Activated CD8-positive, alpha-beta memory T cell treated with anti-CD3 and anti-CD28 coated beads, Interleukin-2, amount 50 U/mL, for 1 hour (primary cell): ENCODE data around the gene SPTB.

Experiments
- DNase-seq: peaks from one replicate; pipeline ENCODE4 v3.0.0-alpha.2; 2020; ENCODE audit errors: extremely low read depth

Gene SPTB

DNA sequence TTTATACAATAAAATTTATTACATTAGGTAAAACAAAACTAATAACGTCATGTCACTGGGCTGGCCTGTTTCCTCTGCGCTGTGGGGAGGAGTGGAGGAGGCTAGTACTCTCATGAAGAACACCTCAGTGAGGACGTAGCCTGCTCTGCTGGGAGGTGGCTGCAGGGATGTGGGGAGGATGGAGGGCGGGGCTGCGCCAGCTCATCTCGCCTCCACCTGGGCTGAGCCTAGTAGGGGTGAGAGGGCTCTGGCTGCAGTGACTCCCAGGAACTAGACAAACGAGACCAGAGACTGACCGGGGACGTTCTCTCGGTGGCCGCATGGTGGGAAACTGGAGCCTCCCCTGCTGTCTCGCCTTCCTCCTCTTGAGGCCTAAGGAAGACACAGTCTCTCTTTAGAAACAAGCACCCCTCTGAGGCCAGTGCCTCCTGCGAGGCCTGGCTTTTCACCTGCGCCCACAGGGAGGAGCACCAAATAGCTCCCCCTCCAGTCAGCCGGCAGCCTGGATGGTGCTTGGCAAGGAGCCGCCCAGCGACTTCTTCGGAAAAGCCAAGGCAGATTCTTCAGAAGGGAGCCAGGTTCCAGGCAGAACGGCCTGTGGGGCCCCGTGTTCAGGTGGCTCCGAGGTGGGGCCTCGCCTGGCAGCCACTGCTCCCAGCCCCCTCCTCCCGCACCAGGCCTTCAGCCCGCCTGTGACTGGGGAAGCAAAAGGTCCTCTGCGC, 113.1 kb downstream of the SPTB start:
- no peak for DNase-seq

DNA sequence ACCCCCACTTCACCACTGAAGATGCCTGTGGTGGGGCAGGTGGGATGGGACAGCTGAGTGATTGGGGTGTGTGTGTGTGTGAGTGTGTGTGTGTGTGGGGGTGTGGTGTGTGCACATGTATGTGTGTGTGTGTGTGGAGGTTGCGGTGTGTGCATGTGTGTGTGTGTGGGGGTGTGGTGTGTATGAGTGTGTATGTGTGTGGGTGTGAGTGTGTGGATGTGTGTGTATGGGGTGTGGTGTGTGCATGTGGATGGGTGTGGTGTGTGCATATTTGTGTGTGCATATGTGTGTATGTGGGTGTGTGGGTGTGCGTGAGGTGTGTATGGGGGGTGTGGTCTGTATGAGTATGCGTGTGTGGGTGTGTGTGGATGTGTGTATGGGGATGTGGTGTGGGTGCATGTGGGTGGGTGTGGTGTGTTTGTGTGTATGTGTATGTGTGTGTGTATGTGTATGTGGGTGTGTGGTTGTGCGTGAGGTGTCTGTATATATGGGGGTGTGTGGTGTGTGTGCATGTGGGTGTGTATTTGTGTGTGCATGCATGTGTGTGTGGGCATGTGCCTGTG, 113.9 kb downstream of the SPTB start:
- no peak for DNase-seq

DNA sequence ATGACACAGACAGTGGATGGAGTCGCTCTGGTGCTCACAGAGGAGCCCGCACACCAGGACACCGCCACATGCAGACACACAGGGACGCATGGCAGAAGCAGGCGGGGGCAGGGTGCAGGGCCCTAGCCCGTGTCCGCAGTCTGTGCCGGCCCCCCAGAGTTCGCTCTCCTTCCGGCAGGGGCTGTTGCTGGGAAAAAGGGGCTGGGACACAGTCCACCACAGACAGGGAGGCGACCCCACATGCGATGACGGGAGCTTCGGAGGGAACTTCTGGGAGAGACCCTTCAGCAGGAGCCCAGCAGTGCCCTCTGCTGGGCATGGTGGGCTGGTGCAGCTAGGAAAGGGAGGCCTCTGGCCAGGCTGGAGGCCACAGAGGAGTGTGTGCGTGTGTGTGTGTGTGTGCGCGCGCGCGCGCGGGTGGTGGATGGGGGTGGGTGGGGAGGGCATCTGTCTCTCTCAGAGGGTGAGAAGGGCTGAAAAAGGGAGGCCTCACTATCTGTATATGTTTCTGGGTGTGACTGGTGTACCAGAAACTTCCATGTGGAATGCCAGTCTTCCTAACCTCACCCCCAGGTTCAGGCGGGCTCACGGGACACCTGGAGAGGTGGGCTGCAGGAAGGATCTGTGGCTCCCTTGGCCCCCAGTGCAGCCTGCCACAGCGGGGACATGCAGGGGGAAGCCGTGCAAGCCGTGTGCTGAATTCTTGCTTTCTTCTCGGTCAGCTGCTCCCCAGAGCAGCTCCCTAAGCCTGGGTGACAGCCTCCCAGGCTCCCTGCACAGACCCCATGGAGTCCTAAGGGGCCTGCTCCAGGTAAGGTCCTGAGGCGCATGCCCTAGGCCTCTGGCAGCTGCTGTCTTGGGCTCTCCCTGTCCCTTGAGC, 114.8 kb downstream of the SPTB start:
- no peak for DNase-seq

DNA sequence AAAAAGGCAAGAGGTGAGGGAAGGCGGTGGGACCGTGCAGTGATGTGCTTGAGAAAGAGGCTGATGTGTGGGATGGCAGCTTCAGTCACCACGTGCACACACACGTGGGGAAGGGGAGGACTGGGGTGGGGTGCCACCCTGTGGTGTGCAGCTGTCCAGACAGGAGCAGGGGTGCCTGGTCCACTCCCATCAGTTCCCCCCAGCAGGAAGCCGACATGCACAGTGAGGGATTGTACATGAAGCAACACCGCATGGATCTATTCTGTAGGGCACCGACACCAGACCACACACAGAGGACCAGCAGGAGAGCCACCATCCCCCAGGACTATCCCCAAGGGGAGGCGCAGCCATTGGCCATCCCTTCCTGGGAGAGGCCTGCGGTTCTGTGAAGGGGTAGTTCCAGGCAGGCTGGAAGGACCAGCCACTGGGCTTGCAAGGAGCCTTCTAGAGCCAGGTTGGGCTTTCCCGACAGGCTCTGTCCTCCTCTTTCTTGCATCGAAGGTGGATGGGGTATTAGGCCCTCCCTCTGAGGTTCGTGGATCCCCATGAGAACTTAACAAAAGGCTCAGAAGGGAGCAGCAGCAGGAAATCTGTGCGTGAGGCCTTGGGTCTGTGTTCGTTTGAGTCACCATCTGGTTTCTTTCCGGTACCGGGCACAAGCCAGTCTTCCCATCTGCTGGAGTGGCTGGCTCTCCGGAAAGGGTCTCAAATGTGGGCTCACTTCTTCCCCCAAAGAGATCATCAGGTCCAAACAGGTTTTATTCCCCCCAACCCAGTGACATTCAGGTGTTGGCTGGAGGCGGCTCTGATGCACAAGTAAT, 115.7 kb downstream of the SPTB start:
- no peak for DNase-seq

DNA sequence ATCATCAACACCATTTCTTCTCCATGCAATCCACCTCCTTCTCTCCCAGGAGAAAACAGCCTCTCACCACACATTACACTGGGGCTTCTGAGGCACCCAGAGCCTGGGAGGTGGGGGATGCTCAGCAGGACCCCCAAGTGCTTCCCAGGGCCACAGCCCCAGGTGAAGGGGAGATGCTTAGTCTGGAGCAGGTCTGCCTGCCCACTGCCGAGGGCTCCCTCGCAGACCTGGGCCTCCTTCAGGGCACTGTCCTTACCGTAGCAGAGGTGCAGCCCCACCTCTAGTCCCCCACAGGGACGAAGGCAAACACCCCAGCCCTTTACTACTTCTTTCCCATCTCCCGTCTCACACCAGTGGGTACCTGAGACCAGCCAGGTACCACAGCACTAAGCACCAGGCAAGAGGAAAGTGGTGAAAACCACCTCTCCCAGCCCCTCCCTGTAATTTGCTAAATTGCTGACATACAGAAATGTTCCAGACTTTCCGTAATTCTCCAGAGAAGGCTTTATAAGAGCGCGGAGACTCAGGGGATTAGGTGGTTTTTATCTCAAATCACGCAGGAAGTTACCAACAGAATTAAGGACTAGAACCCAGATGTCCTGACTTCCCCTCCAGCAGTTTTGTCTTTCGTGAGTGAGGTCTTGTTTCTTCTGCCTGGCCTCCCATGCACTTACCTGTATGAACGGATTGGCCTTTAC, 116.5 kb downstream of the SPTB start:
- DNase-seq, result no peak

DNA sequence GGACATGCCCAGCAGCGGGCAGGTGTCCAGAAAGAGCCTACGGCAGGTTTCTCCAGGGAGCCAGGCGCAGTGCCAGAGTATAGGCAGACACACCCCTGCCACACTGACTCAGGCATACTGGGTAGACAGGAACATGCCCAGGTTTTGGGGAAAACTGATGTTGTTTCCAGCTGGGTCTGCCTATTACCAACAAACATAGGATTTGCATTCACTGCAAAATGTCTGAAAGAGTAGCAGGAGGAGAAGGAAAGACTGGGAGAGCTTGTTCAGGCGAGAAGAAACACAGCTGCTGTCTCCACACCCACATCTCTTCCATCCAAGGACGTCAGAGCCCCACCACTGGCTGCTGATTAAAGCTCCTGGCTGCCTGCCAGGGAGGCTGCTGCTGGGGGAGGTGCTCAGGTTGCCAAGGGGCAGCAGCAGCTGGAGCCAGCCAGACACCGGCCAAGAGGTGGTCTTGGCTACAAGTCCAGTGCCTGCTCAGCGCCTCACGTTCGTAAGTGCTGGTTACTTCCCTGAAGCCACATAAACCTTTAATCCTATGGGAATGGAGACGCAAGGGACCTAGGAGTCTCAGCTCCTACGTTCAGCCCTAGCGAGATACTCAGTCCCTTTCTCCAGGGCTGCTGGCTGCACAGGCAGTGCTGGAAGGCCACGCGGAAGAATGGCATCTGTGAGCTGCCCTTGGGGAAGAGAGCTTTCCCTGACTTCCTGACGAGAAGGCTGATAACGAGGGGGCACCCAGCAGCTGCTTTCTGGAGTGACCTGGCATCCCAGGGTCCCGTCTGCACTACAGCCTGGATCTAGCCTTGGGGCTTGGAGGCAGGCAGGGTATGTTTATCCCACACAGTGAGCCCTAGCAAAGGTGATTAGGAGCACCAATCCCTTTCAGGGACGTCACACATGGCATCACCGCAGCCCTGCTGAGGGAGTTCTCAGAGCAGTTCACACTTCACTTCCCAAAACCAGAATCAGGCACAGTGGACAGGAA, 117.4 kb downstream of the SPTB start:
- DNase-seq, result no peak

DNA sequence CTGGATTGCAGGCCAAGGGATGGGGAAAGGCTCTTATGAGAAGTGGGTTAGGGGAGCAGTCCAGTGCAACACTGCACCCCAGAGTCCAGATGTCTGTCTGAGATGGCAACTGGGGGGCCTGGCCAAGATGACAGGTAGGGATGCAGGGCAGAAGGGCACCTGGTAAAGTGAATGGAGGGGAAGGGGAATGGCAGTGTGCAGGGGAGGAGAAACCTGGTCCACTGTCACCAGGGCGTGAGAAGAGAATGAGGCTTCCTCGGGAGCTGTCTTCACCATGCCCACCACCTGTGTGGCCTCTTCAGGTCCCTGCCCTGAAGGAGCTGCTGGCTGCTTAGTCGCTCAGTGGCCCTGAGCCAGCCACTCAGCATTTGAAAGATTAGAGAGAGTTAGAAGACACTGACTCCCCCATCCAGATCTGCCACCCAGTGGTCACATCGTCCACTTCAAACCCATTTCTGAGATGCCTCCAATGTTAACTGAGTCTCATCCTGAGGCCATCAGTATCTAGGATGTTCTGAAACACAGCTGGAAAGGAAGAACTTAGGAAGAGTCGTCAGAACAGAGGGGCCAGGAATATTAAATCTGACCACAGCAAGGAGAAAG, 118.2 kb downstream of the SPTB start:
- DNase-seq, result no peak

DNA sequence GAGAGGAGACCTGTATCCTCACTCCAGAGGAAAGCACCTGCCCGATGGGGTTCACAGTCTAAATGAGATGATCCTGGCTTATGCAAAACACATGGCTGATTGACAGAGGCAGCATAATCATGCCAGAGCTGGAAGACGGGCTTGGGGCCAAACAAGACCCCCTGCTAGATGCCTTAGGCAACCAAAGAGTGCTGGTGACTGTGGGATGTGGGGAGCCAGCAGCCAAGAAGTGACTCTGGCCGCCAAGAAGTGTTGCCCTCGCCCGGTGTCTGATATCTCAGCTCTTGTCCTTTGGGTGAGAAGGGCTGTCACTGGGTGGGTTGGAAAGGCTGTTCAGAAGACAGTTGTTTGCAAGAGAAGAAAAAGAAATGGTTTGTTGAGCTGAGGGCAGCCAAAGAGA, 118.8 kb downstream of the SPTB start:
- no peak for DNase-seq

DNA sequence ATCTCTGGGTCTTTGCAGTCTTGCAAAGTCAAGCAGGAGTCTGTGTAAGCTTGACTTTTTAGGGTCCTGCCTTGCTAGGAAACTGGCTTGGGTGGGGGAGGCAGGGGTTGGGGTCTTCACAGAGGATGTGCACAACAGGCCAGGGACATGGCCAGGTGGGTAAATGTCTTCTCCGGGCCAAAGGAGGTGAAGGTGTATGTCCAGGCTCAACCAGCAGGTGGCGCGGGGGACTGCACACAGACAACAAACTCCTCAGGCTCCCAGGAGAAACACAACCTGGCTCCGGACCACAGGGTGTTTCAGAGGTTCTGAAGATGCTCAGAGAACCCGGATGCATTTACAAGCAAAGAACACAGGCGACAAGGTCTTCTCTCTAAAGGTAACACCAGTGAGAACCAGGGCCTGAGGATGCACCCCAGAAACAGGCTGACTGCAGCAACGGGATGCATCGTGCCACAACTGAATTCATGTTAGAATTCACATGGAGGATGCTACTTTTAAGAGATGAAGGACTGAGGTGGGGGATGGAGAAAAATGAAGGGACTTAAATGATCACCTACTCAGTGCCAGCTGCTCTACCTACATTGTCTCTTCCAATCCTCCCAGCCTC, 119.5 kb downstream of the SPTB start:
- no peak for DNase-seq

DNA sequence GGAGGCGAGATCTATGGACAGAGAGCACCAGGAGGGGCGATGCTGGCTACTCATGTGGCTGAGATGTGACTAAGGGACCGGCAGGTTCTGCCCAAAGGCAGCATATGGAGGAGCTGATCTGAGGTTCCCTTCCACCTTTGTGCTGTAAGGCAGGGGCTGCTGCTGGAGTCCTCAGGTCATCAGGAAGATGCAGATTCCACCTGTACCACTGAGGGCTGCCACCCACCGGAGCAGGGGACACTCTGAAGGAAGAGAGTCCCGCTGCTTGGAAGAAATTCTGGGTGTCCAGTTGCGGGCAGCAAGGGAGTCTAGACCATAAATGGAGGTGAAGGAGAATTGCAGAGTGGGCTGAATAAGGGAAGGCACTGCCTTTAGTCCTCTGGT, 120.2 kb downstream of the SPTB start:
- no peak for DNase-seq

DNA sequence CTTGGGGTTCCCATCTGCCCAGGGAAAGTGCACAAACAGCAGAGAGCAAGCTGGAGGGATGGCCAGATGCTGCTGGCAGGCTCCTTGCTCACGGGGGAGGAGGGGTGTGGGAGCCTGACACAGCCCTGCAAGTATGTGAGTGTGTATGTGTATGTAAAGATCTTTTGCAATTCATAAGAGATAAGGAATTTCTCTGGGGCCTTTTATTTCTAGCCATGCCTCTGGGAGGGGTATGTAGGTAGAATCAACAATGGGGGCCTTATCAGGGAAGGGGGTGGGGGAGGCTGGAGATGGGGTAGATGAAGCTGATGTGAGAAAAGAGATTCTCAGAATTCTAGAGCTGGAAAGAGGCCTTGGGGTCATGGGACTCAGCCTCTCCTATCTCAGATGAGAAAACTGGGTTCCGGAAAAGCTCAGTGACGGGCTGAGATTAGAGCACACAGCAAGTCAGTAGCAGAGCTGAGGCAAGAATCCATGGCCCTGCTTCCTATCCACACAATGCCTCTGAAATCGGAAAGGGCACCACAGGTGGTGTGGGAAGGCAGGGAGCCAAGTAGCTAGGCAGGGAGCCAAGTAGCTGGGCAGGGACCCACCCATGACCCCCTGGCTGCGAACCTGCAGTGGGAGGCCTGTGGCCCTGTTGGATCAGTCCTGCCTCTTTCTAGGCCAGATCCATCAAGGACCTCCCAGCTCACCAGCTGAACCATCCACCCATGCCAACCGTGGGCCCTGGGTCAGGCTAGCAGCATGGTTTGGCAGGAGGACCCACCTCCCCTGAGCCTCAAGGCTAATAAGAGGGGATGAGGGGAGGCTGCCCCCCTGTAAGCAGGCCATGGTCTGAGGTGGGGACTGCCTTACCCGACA, 120.8 kb downstream of the SPTB start:
- no peak for DNase-seq

DNA sequence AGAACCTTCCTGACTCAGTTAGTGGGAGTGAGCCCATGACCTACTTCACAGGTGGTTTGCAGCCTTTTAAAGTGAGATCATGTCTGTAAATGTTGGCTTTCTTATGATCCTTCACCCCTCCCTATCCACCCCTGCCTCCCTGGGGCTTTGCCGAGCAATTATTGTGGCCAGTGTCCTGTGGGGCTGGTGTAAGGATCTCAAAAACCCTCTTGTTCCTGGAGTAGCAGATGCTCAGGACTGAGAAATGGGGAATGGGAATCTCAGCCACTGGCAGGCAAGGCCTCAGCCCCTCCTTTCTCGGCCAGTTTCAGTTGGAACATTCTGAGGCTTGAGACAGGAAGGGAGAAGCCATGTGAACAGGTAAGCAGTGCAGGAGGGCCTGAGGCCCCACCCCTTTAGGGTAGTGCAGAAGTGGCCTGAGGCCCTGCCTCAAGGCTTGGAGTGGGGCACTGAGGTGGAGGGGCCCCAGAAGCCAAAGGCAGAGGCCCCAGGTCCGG, 121.6 kb downstream of the SPTB start:
- no peak for DNase-seq

DNA sequence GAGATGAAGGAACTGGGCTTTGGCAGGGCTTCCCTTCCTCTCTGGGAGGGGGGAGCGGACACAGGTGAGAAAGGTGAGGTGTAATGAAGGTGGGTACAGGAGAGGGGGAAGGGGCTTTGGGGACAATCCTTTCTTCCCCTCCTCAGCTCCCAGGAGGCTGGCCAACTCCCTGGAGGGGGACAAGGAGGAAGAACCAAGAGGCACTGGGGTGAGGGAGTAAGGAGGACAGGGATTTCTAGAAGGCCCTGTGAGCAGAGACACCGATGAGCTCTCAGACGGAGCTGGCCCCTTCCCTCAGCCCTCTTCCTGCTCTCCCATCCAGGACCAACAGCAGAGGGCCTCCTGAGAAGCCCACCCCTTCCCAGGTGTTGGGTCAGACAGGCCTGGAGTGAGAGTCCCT, 122.1 kb downstream of the SPTB start:
- no peak for DNase-seq

DNA sequence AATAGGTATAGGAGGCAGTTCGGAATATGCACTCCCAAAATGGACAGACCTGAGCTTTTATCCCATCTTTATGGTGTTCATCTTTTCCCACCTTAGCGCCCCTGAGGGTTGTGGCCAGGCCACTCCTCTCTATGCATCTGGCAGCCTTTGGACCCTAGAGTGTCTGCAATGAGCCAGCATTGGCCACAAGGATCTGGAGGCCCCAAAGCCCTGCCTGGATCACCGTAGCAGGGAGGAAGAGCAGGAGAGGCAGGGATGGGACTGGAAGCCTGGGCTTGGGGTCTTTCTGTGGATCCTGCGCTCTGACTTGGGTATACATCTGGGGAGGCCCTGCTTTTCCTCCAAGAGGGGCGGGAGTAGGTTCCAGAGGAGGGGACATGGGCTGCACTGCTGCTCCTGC, 123.0 kb downstream of the SPTB start:
- DNase-seq, result no peak

DNA sequence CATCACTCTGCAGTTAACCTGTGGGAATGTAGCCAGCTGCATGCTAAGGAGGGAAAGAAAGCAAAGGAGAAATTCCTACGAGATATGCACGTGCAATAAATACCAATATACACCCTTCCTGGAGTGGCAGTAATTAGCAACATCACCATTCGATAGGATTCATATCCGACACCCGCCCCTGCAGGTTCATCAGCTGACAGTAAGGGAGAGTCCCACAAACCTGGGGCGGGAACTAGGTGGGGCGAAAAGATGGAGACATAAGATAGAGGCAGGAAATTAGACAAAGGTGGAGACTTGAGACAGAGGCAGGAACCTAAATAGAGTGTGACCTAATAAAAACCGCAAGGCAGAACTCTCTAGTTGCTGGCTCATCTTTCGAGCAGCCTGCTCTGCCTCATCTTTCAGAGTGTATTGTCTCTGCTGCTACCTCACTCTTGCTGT, 123.9 kb downstream of the SPTB start:
- DNase-seq, result no peak

DNA sequence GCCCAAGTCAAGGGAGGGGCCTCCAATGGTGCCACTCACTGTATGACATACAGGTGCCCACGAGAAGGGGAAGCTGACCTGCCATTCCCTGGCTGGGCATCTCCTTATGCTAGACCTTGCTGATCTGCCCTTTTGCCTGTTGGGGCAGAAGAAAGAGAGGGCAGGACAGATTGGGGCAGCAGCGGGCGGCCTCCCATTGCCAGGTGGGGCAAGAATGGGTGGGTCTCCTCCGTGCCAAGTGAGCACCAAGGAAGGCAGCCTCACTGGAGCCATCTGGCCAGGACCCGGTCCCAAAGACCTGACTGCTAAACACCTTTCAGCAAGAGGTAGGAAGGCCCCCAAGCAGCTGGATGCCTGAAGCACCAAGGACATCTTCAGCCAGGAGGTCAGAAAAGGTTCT, 125.0 kb downstream of the SPTB start:
- DNase-seq, result no peak

DNA sequence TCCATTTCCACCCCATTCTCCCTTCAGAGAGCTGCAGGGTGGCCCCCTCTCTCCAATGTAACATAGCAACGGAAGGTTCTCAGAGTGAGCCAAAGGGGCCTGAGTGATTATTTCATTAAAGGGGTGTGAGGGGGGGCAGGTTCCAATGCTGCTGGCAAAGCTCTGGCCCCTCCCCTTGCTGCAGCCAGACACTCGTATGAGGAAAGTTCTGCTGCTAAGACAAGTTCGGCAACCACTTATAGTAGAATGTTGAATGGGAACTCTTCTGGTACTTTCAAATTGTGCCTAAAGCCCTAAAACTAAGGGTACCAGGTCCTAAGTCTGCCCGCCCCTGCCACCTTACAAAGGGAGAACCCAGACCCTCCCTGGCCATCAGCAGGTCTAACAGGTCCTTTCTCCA, 125.7 kb downstream of the SPTB start:
- DNase-seq, result no peak

DNA sequence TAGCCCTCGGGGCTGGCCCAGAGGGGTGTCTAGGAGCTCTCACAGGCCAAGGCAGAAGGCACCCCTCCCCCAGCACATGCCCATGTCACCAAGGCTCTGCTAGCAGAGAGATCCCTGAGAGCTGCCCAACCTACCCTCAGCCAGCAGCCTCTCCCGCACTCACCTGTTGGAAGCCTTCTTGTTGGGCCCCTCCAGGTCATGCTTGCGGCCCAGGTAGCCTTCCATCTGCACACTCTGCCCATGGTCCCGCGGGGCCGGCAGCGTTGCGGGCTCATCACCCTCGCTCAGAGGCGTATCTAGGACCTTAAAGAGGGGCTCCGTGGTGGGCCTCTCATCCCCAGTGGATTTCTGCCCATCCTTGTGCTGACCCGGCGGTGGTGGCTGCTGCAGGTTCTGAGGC, 126.3 kb downstream of the SPTB start:
- no peak for DNase-seq
